ACHN (cell line): ENCODE measurements around the gene SOAT1.
"Not testable (repeated sequence)": the region's sequence is repeated elsewhere in the genome, so short reads cannot be mapped to it uniquely, and the experiment has no call there.

Source experiments
- DNase-seq: peaks from one replicate; pipeline ENCODE4 v3.0.0-alpha.2; 2015
- in situ Hi-C: cut with HindIII; loops from 2 replicates; pipeline ENCODE4 v1.10.0; 2017; ENCODE audit warnings: low sequenced_read_pairs, low pct_ligation_motif_present, low pct_unique_long_range_greater_than_20kb

Gene SOAT1

DNA sequence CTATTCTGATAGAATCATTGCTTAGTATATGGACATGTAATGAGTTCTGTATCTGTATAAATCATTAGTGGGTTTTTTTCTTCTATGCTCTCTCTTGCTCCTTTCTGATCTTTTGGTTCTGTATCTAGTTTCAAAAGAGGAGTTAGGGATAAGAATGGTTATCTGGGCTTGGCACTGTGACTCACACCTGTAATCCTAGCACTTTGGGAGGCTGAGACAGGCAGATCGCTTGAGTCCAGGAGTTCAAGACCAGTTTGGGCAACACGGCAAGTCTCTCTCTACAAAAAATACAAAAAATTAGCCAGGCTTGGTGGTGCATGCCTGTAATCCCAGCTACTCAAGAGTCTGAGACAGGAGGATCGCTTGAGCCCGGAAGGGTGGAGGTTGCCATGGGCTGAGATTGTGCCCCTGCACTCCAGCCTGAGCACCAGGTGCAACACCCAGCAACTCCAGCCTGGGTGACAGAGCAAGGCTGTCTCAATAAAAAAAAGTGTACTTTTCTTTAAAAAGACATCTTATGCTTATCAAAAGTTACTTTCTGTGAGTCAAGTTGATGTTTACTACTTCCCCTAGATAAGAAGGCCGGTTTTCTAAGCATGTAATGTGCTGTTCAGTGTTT is 44.5 kb downstream of the SOAT1 start:
- in situ Hi-C loops, result no loop called here

DNA sequence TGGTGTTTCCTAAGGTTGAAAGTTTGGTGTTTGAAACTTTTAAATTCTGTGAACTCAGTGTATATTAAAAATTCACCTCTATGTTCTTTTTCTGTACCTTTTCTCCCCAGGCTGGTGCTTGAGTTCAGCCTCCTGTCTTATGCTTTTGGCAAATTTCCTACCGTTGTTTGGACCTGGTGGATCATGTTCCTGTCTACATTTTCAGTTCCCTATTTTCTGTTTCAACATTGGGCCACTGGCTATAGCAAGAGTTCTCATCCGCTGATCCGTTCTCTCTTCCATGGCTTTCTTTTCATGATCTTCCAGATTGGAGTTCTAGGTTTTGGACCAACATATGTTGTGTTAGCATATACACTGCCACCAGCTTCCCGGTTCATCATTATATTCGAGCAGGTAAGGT is 47.3 kb downstream of the SOAT1 start:
- DNase-seq, result no peak
- in situ Hi-C loops, result no loop called here

More for the DNA sequence above, 44.5 kb downstream of the SOAT1 start:
- DNase-seq, result no peak

DNA sequence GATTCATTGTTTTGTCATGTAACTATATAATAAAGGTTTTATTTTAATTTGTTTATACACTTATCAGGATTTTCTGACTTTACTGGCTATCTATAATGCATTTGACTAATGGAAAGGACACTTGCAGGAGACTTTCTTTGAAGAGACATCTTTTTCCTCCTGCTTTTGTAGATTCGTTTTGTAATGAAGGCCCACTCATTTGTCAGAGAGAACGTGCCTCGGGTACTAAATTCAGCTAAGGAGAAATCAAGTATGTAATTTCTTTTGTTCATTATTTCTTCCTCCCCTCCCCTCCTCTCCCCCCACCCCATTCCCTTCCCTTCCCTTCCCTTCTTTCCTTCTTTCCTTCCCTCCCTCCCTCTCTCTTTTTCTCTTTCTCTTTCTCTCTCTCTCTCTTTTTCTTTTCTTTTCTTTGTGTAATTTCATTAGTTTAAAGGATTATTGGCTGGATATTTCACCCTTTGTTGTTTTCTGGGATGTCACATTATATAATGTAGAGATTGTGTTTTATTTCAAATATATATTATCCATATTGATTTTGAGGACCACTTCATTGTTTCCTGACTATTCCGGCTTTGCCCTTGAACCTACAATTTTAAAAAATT is 48.4 kb downstream of the SOAT1 start:
- DNase-seq, result no peak
- in situ Hi-C loops, result no loop called here

DNA sequence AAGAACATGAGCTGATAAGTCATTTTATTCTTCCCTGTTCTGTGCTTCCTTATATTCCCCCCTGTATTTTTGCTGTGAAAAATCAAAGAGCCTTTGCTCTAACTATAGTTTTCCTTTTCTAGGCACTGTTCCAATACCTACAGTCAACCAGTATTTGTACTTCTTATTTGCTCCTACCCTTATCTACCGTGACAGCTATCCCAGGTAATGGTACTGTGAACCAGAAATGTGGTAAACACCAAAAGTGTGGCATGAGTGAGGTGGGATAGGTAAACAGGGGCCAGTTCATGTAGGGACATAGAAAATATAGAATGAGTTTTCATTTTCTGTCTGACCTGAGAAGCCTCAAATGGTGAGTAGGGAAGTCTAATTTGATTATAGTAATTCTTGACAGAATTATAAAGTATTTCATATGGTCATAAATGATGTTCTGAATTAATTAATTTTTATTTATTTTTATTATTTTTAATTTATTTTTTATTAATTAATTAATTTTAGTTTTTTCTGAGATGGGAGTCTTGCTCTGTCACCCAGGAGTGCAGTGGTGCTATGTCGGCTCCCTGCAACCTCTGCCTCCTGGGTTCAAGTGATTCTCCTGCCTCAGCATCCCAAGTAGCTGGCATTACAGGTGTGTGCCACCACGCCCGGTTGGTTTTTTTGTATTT is 49.3 kb downstream of the SOAT1 start:
- no peak for DNase-seq
- in situ Hi-C loops, result no loop called here

DNA sequence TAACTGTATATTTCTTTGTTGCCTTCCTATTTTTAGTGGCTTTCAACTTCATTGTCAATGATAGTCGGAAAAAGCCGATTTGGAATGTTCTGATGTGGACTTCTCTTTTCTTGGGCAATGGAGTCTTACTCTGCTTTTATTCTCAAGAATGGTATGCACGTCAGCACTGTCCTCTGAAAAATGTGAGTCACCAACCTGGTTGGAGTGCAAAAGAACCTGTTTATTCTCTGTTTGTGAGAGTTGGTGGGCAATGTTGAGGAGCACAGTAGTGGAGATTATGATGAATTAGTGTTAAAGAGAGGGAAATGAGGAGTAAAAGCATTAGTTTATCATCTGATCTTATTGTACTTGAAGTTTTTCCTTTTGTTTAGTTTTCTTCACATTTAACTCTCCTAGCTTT is 57.7 kb downstream of the SOAT1 start:
- in situ Hi-C loops, result no loop called here
- no peak for DNase-seq

DNA sequence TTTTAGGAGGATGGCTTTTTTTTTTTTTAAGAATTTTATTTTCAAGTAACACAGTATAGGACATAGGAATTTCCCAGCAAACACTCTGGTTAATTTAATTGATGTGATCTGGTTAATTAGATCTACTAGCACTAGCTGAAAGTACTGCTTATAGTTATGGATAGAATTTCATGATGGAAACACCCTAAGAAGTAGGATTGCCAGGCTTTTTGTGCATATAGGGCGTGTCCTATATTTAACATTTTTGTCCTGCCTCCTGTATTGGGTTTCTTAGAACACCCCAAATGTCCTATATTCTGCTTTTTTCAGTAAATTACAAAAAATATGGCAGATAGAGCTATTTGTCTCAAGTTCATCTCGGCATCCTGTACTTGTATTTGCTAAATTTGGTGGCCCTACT is 58.6 kb downstream of the SOAT1 start:
- no peak for DNase-seq
- in situ Hi-C loops, result no loop called here

DNA sequence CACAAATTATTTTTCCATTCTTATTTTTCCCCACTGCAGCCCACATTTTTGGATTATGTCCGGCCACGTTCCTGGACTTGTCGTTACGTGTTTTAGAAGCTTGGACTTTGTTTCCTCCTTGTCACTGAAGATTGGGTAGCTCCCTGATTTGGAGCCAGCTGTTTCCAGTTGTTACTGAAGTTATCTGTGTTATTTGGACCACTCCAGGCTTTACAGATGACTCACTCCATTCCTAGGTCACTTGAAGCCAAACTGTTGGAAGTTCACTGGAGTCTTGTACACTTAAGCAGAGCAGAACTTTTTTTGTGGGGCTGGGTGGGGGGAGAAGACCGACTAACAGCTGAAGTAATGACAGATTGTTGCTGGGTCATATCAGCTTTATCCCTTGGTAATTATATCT is 59.9 kb downstream of the SOAT1 start:
- in situ Hi-C loops, result no loop called here
- DNase-seq, result no peak

DNA sequence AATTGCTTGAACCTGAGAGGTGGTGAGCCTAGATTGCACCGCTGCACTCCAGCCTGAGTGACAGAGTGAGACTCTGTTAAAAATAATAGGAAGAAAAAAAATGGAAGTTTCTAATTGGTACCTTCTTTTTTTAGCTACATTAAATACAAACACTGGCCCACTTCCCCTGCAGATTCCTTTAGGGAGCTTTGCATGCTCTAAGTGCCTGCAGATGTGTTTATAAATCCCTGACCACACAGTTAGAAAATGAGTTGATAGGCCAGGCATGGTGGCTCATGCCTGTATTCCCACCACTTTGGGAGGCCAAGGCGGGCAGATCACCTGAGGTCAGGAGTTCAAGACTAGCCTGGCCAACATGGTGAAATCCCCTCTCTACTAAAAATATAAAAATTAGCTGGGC is 68.0 kb downstream of the SOAT1 start:
- DNase-seq, in situ Hi-C loops: not testable (repeated sequence)

DNA sequence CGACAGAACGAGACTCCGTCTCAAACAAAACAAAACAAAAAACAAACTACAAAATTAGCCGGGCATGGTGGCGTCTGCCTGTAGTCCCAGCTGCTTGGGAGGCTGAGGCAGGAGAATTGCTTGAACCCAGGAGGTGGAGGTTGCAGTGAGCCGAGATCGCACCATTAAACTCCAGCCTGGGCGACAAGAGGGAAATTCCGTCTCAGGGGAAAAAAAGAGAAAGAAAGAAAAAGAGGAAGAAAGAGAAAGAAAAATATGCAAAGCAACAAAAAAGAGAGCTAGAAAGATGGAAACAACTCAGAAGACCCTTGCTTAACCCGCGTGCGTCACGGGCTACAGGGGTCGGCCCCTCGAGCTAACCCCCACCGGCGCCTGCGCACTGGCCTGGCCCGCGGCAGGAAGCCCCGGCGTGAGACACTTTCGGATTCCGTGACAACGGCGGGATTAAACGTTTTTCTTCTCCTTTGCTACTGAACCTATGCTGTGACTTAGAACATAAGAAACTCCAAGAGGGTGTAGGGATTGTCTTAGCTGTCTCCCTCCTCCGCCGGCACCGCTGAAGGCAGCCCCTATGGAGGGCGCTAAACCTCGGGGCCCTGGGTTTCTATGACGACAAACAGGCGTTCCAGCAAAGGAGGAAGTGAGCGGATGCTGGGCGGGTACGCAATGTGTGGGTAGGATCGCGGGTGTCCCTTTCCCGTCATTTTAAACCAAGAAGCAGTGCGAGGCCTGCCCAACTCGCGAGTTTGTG is 71.9 kb downstream of the SOAT1 start, which contains the start of gene AXDND1:
Gene AXDND1 (plus strand): TSS at position 630 of the 751 bp plus-strand sequence. CDS start 539 bp downstream, outside the sequence.
- DNase-seq, result peak; percentile 86
- in situ Hi-C loops, result no loop called here

DNA sequence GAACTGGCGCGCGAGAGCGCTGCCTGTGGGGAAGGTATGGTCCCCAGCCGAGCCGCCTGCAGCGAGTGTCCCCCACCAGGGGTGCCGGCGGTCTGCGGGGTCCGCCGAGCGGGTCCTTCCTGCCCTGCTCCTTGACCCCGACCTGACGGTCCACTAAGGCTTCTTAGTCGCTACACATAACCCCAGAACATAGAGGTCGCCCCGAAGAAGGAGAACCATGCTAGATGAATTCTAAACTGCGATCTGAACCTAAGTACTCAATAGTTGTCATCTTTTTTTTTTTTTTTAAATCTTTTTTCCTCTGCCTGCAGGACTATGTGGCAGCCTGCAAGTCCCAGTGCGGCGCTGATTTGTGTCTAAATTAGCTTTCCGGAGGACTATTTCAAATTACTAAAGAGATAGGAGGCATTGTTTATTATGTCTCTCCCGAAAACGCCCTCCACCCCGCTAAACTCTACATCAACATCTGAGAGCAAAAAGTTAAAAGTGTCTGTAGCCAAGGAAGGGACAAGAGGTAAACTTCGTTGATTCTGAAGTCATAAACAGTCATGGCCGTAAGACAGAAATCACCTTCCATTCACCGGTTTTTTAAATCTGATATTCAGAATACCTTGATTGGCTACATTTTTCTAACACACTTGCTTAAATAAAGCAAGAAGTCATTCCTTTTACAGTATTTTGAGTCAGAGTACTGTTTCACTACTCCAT is 72.7 kb downstream of the SOAT1 start:
- DNase-seq, result peak; percentile 31
- in situ Hi-C loops, result no loop called here

DNA sequence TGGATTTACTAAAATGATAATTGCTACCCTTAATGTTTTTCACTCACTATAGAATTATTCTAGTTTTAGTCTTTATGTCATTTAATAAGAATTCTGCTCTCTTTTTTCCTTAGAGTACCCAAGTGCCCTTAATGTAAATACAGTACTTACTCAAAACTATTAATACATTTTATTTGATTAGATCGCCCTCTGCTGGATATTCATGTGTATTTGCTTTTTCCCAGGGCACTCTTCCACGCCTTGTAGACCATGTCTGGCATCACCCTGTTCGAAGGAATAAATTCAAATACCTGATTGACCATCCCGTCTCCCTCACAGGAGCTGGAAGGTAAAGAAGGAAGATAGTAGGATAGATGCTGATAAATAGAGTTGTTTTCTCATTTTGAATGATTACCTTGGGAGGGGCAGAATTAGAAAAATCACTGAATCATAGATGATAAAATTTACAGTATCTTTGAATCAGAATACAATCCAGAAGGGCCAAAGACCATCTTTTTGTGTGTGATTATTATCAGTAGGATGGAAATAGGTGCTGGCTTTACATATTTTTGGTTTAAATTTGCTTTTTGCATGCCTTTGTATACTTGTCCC is 76.2 kb downstream of the SOAT1 start:
- peak; percentile 77 for DNase-seq
- in situ Hi-C loops, result no loop called here

DNA sequence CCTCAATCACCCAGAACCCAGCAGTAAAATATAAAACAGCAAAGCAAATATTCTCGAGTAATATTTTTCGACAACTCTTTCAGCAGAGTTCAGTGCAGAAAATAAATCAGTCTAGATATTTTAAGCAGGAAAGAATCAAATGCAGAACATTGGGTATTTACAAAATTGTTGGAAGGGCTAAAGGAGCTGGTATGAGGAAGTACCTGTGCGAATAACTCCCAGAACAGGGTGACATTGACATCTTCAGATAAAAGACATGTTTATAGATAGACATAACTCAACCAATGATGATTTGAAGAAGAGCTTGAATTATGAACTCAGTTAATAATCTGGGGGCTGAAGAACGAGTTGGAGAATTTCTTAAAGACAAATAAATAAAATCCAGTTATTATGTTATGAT is 78.6 kb downstream of the SOAT1 start:
- no peak for DNase-seq
- in situ Hi-C loops, result no loop called here

DNA sequence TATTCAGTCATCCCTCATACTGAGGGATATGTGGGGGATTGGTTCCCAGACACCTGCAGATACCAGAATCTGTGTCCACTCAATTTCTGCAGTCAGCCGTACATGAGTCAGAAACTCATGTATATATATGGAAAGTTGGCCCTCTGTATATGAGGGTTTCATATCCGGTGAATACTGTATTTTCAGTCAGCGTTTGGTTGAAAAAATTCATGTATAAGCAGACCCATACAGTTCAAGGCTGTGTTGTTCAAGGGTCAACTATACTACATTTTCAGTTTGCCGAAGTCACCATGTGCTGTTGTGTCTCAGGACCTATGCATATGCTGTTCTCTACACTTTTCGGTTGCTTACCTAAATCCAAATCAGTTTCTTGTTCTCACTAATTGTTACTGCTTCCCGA is 82.6 kb downstream of the SOAT1 start:
- no peak for DNase-seq
- in situ Hi-C loops, result no loop called here

DNA sequence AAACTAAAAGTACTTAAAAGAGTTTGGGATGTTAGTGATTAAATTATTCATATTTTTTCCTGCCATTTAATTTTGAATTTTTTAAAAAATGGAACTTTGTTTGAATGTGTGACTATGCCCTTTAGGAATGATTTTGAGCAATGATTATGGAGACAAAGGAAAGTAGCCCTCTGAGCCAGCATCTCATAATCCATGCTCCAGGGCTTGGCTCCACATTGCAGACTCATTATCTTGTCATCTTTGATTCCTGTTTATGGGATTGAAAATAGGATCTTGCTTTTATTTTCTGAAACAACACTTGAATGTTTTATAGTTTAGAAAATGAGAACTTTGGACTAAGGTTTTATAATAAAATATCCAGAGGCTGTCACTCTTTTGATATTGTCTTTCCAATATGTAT is 86.7 kb downstream of the SOAT1 start:
- in situ Hi-C loops, result no loop called here
- DNase-seq, result no peak

DNA sequence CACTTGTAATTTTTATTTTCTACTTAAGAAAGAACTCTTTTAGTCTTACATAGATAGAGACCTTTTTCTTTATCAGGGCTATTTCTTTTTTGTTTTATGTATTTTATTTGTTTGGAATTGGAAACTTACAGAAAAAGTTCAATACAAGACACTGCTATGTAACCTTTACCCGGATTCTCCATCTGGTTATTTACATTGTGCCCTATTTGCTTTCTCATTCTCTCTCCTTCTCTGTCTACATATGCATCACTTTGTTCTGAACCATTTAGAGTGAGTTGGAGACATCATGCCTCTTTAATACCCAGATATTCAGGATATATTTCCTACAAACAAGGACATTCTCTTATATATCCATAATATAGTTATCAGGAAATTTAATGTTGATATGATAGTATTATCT is 90.4 kb downstream of the SOAT1 start:
- in situ Hi-C loops, result no loop called here
- DNase-seq, result no peak

DNA sequence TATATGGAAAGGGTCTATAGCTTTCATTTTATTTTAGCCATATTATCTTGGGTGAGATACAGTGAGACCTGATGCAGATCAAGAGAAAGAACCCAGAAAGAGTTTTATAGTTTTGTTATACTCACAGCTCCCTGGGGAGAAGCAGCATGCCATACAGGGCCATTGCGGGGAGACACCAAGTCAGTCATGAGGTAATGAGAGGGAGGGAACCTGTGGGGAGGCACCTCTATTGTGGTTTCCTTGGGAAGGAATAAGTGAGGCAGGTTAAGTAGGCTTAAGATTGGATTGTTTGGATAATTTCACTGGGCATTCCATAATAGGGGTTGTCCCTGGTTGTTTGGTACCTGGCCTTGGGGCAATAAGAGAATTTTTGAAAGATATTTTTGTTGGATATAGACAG is 91.9 kb downstream of the SOAT1 start:
- DNase-seq, result no peak
- in situ Hi-C loops, result no loop called here

DNA sequence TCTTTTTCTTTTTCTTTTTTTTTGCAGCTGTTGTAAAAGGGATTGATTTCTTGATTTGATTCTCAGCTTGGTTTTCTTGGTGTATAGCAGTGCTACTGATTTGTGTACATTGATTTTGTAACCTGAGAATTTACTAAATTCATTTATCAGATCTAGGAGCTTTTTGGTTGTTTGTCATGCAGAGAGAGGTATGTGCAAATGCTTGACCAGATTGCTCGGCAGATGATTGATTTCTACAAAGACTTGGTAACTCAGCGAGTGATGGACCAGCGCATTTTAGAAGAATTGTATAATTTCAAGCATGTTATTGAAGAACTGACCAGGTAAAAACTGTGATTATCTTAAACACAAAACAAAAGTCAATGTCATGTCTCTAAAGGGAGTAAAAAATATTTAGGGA is 100.1 kb downstream of the SOAT1 start:
- in situ Hi-C loops, result no loop called here
- DNase-seq, result no peak

DNA sequence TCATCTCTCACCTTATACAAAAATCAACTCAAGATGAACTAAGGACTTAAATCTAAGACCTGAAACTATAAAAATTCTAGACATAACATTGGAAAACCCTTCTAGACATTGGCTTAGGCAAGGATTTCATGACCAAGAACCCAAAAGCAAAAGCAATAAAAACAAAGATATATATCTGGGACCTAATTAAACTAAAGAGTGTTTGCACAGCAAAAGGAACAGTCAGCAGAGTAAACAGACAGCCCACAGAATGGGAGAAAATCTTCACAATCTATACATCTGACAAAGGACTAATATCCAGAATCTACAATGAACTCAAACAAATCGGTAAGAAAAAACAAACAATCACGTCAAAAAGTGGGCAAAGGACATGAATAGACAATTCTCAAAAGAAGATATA is 105.8 kb downstream of the SOAT1 start:
- DNase-seq, in situ Hi-C loops: not testable (repeated sequence)
